Activated CD8-positive, alpha-beta memory T cell treated with anti-CD3 and anti-CD28 coated beads for 1 hour (primary cell): ENCODE results near the gene MACO1.
"Not testable (repeated sequence)": the region's sequence is repeated elsewhere in the genome, so short reads cannot be mapped to it uniquely, and the experiment has no call there.

Source experiments
- DNase-seq, 2 donors: peaks; one replicate each; pipeline ENCODE4 v3.0.0-alpha.2; 2020; ENCODE audit warnings: low read depth in 1 of 2; ENCODE audit errors: extremely low read depth in 1 of 2

MACO1 gene

DNA sequence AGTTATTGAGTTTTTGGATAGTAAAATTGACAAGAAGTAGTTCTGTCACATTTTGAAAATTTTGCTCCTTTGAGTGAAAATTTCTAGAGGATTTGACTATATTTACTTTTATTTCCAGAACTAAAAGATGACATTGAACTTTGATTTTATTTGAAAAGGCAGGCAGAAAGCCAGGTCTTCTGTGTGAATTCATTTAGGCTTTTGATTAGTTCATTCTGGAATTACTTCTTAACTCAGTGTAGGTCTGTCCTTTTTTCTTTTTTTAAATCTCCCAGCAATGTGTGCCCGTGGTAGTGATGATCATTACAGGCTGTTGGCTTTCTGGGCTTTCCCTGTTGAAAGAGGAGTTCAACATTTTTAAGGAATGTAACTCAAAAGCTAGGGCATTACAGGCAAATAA, 53.8 kb downstream of the MACO1 start:
- no peak for DNase-seq

DNA sequence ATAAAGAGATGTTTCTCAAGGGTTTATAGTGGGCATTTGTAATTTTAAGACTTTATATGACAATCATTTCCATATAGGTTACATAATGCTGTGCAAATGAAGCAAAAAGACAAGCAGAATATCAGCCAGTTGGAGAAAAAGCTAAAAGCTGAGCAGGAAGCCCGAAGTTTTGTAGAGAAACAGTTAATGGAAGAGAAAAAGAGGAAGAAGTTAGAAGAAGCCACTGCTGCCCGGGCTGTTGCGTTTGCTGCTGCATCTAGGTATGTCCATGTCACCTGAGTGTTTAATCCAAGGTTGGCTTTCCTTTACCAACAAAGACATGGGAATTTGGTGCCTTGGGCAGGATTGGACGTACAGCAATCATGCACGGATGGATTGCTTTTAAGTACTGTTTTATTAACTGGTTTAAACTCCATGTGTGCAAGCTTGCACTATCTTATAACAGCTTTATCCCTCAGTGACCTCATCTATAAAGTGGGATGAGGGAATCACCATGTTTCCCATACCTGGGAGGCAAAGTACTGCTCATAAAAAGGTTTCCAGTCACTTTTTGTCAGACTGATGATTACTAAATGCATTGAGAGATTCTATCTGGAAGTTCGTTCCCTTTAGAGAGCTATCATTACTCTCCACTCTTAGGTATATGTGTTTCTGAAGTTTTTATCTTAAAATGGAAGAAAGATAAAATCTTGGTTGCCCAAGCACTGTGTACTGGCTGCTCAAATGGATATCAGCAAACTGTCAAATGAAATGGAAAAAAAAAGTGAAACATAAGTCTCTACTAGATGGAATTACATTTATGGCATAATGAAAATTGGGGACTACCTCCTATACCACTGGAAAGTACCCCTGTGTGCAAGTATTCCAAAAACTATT, 55.1 kb downstream of the MACO1 start:
- no peak for DNase-seq

DNA sequence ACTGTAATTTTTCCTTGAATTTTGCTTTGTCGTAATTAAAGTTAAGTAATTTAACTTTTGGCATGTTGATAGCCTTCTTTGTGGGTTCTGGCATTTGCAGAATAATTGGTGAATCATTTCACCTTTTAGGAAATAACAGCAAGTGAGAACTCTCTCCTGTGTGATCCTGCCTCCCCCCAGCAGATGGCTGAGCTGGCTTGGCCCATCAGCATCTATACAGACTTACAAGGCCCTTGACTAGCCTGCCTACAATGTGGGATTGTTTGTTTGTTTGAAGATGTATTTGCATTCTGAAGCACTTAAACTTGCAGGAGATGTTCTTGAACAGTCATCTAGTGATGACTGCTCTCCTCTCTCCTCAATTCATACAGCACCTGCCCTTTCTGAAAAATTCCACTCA, 55.9 kb downstream of the MACO1 start:
- DNase-seq = no peak

DNA sequence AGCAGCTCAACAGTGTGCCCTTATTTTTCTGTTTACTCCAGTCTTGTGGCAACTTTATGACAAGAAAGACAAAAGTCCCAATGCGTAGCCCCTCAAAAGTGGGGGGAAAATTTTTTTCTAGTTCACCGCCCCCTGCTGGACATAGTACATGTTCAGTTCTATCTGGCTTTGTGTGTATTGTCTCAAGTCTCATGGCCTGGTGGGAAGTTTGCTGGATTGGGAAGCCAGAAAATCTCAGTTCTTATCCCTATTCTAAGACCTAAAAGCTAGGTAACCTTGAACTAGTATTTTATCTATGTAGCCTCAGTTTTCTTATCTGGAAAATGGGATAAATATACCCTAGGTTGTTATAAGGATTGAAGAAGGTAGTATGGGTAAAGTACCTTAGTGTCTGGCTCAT, 56.9 kb downstream of the MACO1 start:
- peak in 1 of 2 donors; percentile 13 for DNase-seq

DNA sequence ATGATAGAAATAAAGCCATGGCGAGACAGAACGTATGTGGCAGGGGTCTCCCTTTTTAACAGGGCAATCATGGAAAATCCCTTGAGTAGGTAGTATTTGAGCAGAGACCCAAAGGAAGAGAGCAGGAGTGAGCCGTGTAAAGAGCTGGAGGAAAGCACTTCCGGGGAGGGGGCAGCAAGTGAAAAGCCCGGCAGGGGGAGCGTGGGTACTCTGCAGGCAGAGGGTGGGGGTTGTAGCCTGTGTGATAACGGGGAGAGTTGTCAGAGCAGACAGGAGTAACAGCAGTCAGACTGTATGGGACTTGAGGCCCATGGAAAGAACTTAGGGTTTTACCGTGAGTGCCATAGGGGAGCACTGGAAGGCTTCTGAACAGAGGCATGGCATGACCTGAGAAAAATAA, 61.6 kb downstream of the MACO1 start:
- no peak for DNase-seq

DNA sequence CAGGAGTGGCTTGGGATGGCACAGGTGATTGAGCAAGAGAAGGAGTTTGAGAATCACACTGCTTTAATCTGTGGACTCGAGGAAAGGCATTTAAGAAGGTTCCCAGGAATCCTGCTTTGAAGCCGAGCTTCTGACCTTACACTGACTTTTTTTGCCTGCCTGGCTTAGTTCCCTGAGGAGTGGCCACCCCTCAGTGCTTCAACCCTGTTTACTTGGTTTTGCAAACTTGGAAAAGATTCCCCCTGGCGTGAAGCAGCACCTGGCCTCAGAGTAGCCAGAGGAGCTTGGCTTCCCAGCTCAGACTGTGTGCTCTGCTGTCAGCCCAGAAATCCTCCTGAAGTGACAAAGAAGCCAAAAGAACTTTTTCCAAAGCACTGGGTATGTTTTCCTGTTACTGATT, 64.3 kb downstream of the MACO1 start:
- DNase-seq = no peak

DNA sequence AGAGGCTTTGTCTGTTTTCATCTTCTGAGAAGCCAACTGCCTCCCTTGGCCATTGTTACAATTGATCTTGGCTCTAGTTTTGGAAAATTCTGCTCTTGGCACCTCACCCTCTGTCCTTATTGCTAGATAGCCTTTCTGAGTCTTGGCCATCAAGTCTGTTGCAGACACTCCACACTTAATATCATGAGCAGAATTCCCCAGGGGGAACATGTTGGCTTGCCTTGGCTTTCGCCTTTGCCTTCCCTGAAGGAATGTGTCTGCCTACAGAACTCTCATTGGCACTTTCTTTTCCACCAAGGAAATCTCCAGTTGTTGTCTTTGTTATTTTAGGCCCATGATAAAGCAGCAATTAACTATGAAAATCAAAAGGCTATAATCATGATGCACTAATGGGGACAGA, 70.0 kb downstream of the MACO1 start:
- no peak for DNase-seq

DNA sequence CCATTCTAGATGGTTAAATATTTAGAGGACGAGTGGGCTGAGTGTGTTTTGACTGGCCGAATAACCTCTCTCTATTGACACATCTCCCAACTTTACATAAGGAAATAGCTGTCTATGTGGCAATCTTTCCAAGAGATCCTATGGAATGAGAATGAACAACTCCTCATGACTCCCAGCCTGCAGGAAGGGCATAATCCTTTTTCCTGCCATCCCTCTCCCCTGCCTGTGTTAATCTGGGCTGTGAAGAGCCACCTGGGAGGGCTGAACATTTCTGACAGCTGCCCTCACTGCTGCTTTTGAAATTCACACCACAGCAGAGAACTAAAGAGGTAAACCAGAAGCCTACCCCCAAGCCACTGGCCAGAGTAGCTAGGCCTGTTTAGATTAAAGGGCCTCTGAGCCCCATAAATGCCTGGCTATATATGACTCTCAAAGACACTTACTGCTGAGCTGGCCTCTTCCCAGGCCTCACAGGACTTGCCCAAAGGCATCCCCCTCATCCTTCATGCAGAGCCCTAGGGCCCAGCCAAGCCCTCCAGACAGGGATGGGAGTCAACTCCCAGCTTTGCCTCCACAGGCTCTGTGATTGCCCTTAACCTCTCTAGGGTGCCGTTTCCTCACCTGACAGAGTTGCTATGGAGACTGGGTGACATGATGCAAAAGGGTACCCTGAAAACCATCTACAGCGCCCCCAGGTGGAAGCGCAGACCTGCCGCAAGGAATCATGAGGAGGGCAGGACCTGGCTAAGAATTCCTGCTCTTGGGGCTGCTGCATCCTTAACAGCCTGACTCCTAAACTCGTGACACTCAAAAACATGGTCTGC, 70.8 kb downstream of the MACO1 start:
- DNase-seq = no peak

DNA sequence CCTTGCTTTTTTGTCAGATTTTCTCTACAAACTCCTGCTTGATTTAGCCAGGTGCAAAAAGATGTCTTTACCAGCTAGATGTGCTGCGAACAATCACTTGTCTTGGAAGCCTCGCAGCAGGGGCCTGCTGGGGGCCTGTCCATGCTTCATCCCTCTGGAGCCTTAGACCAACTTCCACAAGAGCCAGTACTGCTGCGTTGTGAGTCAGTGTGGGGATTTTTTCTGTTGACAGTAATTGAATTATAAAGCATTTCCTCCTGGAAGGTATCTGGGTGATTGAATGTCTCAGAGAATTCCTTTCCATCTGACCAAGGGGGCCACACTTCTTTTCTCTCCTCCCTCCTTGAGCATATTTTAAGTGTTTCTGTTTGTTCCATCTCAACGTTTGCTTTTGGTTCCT, 72.3 kb downstream of the MACO1 start:
- no peak for DNase-seq

DNA sequence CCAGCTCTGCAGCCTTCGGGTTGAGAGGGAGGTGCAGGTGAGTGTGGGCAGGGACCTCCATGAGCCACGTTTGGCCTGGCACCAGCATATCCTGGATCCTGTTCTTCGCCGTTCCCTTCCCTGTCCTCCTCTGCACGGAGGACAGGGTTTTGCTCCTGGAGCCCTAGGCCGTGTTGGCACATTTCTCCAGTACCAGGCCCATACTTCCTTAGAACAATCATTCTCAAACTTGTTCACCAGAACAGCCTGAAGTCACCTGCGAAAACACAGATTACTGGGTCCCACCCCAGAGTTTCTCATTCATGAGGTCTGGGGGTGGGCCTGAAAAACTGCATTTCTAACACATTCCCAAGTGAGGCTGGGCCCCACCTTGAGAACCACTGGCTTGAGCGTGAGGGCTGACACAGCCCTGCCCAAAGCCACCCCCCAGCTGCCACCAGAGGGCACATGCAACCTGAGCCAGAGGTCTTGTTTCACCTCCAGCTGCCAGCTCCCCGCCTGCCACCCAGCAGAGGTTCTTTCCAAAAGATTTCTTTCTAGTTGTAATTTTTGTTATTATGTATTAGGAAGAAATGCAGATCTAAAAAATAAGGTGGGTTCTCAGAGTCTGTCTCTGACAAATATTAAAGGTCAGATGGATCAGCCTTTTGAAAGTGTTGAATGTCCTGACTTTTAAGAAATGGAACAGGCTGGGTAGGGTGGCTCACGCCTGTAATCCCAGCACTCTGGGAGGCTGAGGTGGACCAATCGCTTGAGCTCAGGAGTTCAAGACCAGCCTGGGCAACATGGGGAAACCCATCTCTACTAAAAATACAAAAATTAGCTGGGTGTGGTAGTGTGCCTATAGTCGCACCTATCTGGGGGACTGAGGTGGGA, 73.1 kb downstream of the MACO1 start:
- peak; percentile 43 to 58 for DNase-seq

DNA sequence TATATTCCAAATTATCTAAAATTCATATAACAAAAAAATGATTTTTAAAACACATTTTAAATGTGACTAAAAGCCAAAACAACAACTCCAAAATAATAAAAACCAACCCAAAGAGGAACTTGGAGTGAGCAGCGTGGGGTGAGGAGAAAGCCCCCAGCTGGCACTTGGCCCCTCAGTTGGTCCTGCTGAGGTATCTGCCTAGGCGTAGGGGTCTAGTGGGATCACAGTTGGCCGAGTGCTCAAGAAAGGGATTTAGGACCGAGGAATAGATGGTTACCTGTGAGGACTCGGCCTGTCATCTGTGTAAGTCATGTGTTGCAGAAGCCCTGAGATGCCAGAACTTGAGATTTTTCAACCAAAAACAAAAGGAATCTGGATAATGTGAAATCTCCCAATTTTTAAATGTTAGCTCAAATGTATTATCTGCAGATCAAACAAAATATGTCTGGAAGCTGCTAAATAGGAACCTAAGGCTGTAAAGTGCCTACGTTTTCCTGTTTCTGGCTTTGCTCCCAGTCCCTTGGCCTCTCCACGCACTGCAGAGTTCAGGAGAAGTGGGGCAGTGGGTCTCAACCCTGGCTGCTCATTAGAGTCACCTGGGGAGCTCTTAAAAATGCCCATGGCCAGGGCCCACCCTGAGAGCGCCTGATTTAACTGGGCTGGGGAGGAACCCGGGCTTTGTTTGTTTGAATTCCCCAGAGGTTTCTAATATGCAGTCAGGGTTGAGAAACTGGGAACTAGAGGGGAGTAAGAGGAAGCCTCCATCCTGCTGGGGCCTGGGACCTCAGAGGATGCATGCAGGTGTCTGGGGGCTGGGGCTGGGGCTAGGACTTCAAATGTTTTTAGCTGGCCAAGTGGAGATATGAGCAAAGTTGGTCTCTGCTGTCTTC, 74.3 kb downstream of the MACO1 start:
- DNase-seq = no peak

DNA sequence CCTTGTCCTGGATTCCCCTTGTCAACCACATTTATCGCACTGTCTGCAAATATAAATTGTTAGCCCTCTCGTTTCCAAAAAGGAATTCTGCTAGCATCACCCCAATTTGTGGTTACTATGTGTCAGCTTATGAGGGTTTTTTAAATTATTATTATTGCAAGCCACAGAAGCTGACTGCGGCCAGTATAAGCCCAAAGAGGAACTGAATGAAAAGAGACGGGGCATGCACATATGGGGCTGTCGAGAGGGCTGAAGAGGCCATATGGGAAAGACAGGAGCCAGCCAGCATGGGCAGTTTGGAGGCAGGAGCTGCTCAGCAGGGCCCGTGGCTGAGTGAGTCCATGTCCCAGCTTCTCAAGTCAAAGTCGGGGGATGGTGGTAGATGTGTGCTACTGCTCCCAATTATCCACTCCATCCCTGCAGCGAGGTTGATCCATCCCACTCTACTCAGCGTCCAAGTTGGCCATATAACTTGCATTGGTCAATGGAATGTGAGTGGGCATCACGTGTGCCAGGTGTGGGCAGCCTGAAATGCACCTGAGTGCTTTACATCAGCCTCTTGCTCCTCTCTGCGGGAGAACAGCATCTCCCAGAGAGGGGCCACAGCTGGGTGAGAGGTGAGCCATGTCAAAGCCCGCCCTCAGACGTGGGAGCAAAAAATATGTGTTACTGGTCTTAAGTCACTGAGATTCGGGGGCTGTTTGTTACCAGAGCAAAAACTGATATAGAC, 75.1 kb downstream of the MACO1 start:
- DNase-seq = no peak

DNA sequence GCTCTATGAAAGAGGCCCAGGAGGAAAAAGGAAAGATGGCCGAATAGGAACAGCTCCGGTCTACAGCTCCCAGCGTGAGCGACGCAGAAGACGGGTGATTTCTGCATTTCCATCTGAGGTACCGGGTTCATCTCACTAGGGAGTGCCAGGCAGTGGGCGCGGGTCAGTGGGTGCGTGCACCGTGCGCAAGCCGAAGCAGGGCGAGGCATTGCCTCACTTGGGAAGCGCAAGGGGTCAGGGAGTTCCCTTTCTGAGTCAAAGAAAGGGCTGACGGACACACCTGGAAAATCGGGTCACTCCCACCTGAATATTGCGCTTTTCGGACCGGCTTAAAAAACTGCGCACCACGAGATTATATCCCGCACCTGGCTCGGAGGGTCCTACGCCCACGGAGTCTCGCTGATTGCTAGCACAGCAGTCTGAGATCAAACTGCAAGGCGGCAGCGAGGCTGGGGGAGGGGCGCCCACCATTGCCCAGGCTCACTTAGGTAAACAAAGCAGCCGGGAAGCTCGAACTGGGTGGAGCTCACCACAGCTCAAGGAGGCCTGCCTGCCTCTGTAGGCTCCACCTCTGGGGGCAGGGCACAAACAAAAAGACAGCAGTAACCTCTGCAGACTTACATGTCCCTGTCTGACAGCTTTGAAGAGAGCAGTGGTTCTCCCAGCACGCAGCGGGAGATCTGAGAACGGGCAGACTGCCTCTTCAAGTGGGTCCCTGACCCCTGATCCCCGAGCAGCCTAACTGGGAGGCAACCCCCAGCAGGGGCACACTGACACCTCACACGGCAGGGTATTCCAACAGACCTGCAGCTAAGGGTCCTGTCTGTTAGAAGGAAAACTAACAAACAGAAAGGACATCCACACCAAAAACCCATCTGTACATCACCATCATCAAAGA, 76.1 kb downstream of the MACO1 start:
- not testable (repeated sequence) for DNase-seq

DNA sequence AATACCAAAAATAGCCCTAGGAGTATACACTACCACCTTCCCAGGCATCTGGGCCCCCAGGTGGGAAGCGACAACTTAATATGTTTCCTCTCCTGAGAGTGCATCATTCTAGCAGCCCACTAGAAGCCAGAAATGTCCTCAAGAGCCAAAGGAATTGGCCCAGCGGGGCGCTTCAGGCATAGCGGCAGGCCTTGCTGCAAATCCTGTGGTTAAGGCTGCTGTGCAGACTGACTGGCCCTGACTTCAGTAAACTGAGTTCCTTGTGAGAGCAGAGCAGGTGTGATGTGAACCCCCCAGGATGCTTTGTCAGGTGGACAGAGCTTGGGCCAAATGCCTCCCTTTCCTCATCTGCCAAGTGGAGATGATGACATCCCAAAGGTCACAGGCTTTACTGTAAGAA, 83.0 kb downstream of the MACO1 start:
- DNase-seq = no peak

DNA sequence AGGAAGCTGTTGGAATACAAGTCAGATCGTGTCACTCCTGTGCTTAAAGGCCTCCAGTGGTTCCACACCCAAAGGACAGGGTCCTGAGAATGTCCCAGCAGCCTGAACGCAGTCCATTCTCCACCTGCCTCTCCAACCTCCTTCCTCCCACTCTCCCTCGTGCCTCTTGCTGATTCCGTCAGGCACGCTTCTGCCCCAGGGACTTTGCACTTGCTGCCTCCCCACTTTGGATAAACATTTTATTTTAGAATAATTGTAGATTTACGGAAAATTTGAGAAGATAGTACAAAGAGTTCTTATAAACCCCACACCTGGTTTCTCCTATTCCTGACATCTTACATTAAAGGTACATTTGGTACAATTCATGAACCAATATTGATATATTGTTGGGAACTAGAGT, 84.3 kb downstream of the MACO1 start:
- no peak for DNase-seq

DNA sequence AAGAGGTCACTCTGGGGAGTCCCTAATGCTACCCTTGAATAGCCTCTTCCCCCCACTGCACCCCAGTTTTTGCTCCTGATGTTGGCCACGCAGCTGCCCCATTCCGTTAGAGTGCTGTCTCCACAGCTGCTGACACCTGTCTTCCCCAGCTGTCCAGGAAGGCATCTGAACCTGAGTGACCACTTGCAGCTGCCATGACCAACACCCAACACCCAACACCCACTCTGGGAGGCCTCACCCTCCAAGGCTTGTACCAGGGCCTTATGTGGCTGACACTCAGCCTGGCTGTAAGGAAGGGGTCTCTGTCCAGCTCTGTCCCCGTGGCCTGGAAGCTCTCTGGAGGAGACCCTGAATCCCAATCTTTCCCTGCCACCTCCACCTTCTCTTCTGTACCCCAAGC, 86.0 kb downstream of the MACO1 start:
- DNase-seq = no peak

DNA sequence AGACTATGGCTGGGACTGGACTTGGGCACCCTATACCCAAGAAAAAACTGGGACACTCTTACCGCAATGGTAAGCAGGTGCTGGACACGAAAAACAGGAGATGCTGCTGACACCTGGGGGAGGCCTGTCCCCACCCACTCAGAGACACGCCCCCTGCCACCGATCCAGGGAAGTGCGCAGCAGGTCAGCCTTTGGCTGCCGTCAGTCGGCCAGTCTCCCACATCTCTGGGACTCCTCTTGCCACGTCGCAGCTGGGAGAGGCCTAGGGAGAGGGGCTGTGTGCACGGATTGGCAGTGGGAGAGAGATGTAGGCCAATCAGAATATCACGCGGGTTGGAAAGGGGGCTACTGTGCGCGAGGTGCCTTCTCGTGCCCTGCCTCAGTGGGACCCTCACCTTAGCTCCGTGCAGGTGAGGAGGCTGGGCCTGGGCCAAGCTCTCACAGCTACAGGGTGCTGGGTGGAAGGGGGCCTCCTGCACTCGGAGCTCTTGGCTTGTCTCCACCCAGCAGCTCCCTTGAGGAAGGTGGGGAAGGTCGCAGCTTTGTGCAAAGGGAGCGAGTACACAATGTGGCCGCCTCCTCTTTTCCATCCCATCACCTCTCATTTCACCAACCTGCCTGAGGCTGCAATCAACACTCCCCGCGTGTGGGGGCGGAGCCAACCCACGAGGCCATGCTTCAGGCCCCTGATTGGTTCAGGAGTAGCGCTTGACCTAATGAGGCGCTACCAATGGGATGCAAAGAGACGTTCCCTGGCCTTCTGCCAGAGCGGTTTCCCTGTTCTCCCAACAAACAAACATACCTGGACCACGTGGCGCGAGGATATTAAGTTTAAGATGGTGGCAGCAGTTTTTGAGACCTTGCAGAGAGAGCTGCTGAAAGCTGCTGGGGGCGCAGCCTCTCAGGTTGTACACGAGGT, 87.0 kb downstream of the MACO1 start:
- no peak for DNase-seq
